Measurements from ENCODE around the gene SFN.
A peak's percentile ranks its signal among the peaks of the same experiment; 100 is the strongest.

SFN gene

GRCh38 chr1:26854906-26855305 is 8.0 kb upstream of the SFN start:
- H3K4me1 ChIP-seq (ENCODE audit: control insufficient read depth in 1 of 2, insufficient read depth in 2 of 2, low read length in 2 of 2) = peaks cover 11 to 14% of the 10 kb centered on the region in 2 donors
- H3K9me3 ChIP-seq (ENCODE audit: control insufficient read depth in 1 of 2, low read length in 2 of 2) = no peaks in the 10 kb centered on the region
- no peak overlapping the region for H3K27ac ChIP-seq (ENCODE audit: low read depth, low read length)
- H3K4me3 ChIP-seq (ENCODE audit: low read depth in 1 of 2, low read length in 2 of 2) = no peak overlapping the region
- peaks cover 24 to 61% of the 10 kb centered on the region in 2 donors for H3K36me3 ChIP-seq (ENCODE audit: control insufficient read depth in 1 of 2, insufficient read depth in 2 of 2, low read length in 2 of 2)
- H3K27me3 ChIP-seq (ENCODE audit: control insufficient read depth in 1 of 2, insufficient read depth in 2 of 2, low read length in 2 of 2) = no peaks in the 10 kb centered on the region
- no peak overlapping the region for H3K9ac ChIP-seq (ENCODE audit: low read depth in 1 of 2, low read length in 2 of 2)

GRCh38 chr1:26855636-26856035 is 7.3 kb upstream of the SFN start:
- no peaks in the 10 kb centered on the region for H3K27me3 ChIP-seq (ENCODE audit: control insufficient read depth in 1 of 2, insufficient read depth in 2 of 2, low read length in 2 of 2)
- no peaks in the 10 kb centered on the region for H3K9me3 ChIP-seq (ENCODE audit: control insufficient read depth in 1 of 2, low read length in 2 of 2)
- no peak overlapping the region for H3K27ac ChIP-seq (ENCODE audit: low read depth, low read length)
- H3K9ac ChIP-seq (ENCODE audit: low read depth in 1 of 2, low read length in 2 of 2) = no peak overlapping the region
- no peak overlapping the region for H3K4me3 ChIP-seq (ENCODE audit: low read depth in 1 of 2, low read length in 2 of 2)
- H3K4me1 ChIP-seq (ENCODE audit: control insufficient read depth in 1 of 2, insufficient read depth in 2 of 2, low read length in 2 of 2) = peaks cover 7 to 9% of the 10 kb centered on the region in 2 donors
- peaks cover 17 to 53% of the 10 kb centered on the region in 2 donors for H3K36me3 ChIP-seq (ENCODE audit: control insufficient read depth in 1 of 2, insufficient read depth in 2 of 2, low read length in 2 of 2)

DNA sequence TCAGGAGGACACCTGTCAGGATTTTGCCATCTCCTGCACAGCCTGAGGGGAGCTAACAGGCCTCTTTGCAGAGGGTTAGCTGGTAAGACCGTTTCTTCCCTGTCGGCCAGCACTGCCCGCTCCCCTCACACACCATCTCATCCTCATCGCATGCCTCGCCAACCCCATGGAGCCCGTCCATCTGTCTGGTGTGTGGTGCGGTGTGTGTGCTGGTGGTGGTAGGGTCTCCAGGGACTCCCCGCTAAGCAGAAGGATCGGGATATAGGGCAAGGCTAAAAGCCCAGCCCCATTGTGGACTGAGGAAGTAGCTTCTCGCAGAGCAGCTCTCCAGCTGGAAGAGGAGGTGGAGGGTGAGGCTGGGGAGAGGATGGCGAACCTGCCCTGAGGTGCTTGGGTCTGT is 6.8 kb upstream of the SFN start:
- Histone ChIP-seq H3K4me1 (ENCODE audit: control insufficient read depth in 1 of 2, insufficient read depth in 2 of 2, low read length in 2 of 2) (peaks cover 7 to 9% of the 10 kb centered on the region in 2 donors), H3K27me3 (ENCODE audit: control insufficient read depth in 1 of 2, insufficient read depth in 2 of 2, low read length in 2 of 2) (no peaks in the 10 kb centered on the region), H3K9ac (ENCODE audit: low read depth in 1 of 2, low read length in 2 of 2) (no peak overlapping the region), H3K27ac (ENCODE audit: low read depth, low read length) (no peak overlapping the region), H3K4me3 (ENCODE audit: low read depth in 1 of 2, low read length in 2 of 2) (no peak overlapping the region), H3K36me3 (ENCODE audit: control insufficient read depth in 1 of 2, insufficient read depth in 2 of 2, low read length in 2 of 2) (peaks cover 12 to 48% of the 10 kb centered on the region in 2 donors), H3K9me3 (ENCODE audit: control insufficient read depth in 1 of 2, low read length in 2 of 2) (no peaks in the 10 kb centered on the region)

- Histone ChIP-seq H3K27me3 (ENCODE audit: control insufficient read depth in 1 of 2, insufficient read depth in 2 of 2, low read length in 2 of 2) (no peaks in the 10 kb centered on the region), H3K9ac (ENCODE audit: low read depth in 1 of 2, low read length in 2 of 2) (no peak overlapping the region), H3K36me3 (ENCODE audit: control insufficient read depth in 1 of 2, insufficient read depth in 2 of 2, low read length in 2 of 2) (peaks cover 5 to 41% of the 10 kb centered on the region in 2 donors), H3K27ac (ENCODE audit: low read depth, low read length) (no peak overlapping the region), H3K4me1 (ENCODE audit: control insufficient read depth in 1 of 2, insufficient read depth in 2 of 2, low read length in 2 of 2) (peaks cover 7 to 10% of the 10 kb centered on the region in 2 donors), H3K9me3 (ENCODE audit: control insufficient read depth in 1 of 2, low read length in 2 of 2) (no peaks in the 10 kb centered on the region), H3K4me3 (ENCODE audit: low read depth in 1 of 2, low read length in 2 of 2) (no peak overlapping the region)
Measured at GRCh38 chr1:26856604-26857469, 6.1 kb upstream of the SFN start.

- Histone ChIP-seq H3K27ac (ENCODE audit: low read depth, low read length) (no peak overlapping the region), H3K9ac (ENCODE audit: low read depth in 1 of 2, low read length in 2 of 2) (no peak overlapping the region), H3K4me3 (ENCODE audit: low read depth in 1 of 2, low read length in 2 of 2) (no peak overlapping the region), H3K9me3 (ENCODE audit: control insufficient read depth in 1 of 2, low read length in 2 of 2) (no peaks in the 10 kb centered on the region), H3K4me1 (ENCODE audit: control insufficient read depth in 1 of 2, insufficient read depth in 2 of 2, low read length in 2 of 2) (peaks cover 14 to 17% of the 10 kb centered on the region in 2 donors), H3K36me3 (ENCODE audit: control insufficient read depth in 1 of 2, insufficient read depth in 2 of 2, low read length in 2 of 2) (peaks cover 2 to 34% of the 10 kb centered on the region in 2 donors), H3K27me3 (ENCODE audit: control insufficient read depth in 1 of 2, insufficient read depth in 2 of 2, low read length in 2 of 2) (no peaks in the 10 kb centered on the region)
Measured at GRCh38 chr1:26857473-26858060, 5.4 kb upstream of the SFN start.

- Histone ChIP-seq H3K4me1 (ENCODE audit: control insufficient read depth in 1 of 2, insufficient read depth in 2 of 2, low read length in 2 of 2) (peaks cover 15 to 19% of the 10 kb centered on the region in 2 donors), H3K27me3 (ENCODE audit: control insufficient read depth in 1 of 2, insufficient read depth in 2 of 2, low read length in 2 of 2) (no peaks in the 10 kb centered on the region), H3K27ac (ENCODE audit: low read depth, low read length) (no peak overlapping the region), H3K9ac (ENCODE audit: low read depth in 1 of 2, low read length in 2 of 2) (no peak overlapping the region), H3K9me3 (ENCODE audit: control insufficient read depth in 1 of 2, low read length in 2 of 2) (no peaks in the 10 kb centered on the region), H3K4me3 (ENCODE audit: low read depth in 1 of 2, low read length in 2 of 2) (no peak overlapping the region), H3K36me3 (ENCODE audit: control insufficient read depth in 1 of 2, insufficient read depth in 2 of 2, low read length in 2 of 2) (peaks cover 2 to 28% of the 10 kb centered on the region in 2 donors)
Measured at GRCh38 chr1:26858160-26858559, 4.8 kb upstream of the SFN start.

- peaks cover 17 to 21% of the 10 kb centered on the region in 2 donors for H3K4me1 ChIP-seq (ENCODE audit: control insufficient read depth in 1 of 2, insufficient read depth in 2 of 2, low read length in 2 of 2)
- no peak overlapping the region for H3K4me3 ChIP-seq (ENCODE audit: low read depth in 1 of 2, low read length in 2 of 2)
- H3K27ac ChIP-seq (ENCODE audit: low read depth, low read length) = no peak overlapping the region
- no peaks in the 10 kb centered on the region for H3K27me3 ChIP-seq (ENCODE audit: control insufficient read depth in 1 of 2, insufficient read depth in 2 of 2, low read length in 2 of 2)
- H3K9me3 ChIP-seq (ENCODE audit: control insufficient read depth in 1 of 2, low read length in 2 of 2) = no peaks in the 10 kb centered on the region
- H3K36me3 ChIP-seq (ENCODE audit: control insufficient read depth in 1 of 2, insufficient read depth in 2 of 2, low read length in 2 of 2) = peaks cover 0 to 19% of the 10 kb centered on the region in 2 donors
- no peak overlapping the region for H3K9ac ChIP-seq (ENCODE audit: low read depth in 1 of 2, low read length in 2 of 2)
Measured at GRCh38 chr1:26858891-26859640, 3.9 kb upstream of the SFN start.

- peaks cover 0 to 7% of the 10 kb centered on the region in 2 donors for H3K36me3 ChIP-seq (ENCODE audit: control insufficient read depth in 1 of 2, insufficient read depth in 2 of 2, low read length in 2 of 2)
- no peaks in the 10 kb centered on the region for H3K9me3 ChIP-seq (ENCODE audit: control insufficient read depth in 1 of 2, low read length in 2 of 2)
- no peak overlapping the region for H3K9ac ChIP-seq (ENCODE audit: low read depth in 1 of 2, low read length in 2 of 2)
- no peak overlapping the region for H3K4me3 ChIP-seq (ENCODE audit: low read depth in 1 of 2, low read length in 2 of 2)
- no peaks in the 10 kb centered on the region for H3K27me3 ChIP-seq (ENCODE audit: control insufficient read depth in 1 of 2, insufficient read depth in 2 of 2, low read length in 2 of 2)
- peaks cover 16% of the 10 kb centered on the region in 2 donors for H3K4me1 ChIP-seq (ENCODE audit: control insufficient read depth in 1 of 2, insufficient read depth in 2 of 2, low read length in 2 of 2)
- no peak overlapping the region for H3K27ac ChIP-seq (ENCODE audit: low read depth, low read length)
Measured at GRCh38 chr1:26861286-26861701, 1.7 kb upstream of the SFN start.

DNA sequence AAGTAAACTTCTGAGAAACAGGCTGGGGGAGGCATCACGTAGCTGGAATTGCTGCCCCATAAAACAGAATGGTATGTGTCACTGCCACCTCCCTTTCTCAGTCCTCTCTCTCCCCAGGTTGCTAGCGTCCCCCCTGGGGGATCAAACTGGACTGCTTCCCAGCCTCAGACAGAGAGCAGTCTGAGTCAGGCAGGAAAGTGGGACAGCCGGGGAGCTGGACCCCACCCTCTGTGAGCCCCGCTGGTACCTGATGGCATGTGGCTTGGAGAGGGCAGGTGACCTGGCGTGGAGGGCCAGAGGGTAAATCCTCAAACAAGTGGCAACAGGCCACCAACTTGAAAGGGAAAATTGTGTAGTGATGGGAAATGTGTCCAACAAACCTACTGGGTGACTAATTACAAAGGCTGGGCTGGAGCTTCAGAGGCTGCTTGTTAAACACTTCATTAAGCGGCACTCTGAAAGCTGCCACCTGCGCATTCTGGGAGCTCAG is 1.0 kb upstream of the SFN start:
- no peaks in the 10 kb centered on the region for H3K27me3 ChIP-seq (ENCODE audit: control insufficient read depth in 1 of 2, insufficient read depth in 2 of 2, low read length in 2 of 2)
- H3K9ac ChIP-seq (ENCODE audit: low read depth in 1 of 2, low read length in 2 of 2) = peak overlapping the region; percentile 26 to 74
- no peak overlapping the region for H3K27ac ChIP-seq (ENCODE audit: low read depth, low read length)
- H3K9me3 ChIP-seq (ENCODE audit: control insufficient read depth in 1 of 2, low read length in 2 of 2) = no peaks in the 10 kb centered on the region
- peaks cover 0 to 6% of the 10 kb centered on the region in 2 donors for H3K36me3 ChIP-seq (ENCODE audit: control insufficient read depth in 1 of 2, insufficient read depth in 2 of 2, low read length in 2 of 2)
- H3K4me1 ChIP-seq (ENCODE audit: control insufficient read depth in 1 of 2, insufficient read depth in 2 of 2, low read length in 2 of 2) = peaks cover 16% of the 10 kb centered on the region in 2 donors
- no peak overlapping the region for H3K4me3 ChIP-seq (ENCODE audit: low read depth in 1 of 2, low read length in 2 of 2)

DNA sequence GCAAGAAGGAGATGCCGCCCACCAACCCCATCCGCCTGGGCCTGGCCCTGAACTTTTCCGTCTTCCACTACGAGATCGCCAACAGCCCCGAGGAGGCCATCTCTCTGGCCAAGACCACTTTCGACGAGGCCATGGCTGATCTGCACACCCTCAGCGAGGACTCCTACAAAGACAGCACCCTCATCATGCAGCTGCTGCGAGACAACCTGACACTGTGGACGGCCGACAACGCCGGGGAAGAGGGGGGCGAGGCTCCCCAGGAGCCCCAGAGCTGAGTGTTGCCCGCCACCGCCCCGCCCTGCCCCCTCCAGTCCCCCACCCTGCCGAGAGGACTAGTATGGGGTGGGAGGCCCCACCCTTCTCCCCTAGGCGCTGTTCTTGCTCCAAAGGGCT is 732 bp downstream of the SFN start:
- peaks cover 16% of the 10 kb centered on the region in 2 donors for H3K4me1 ChIP-seq (ENCODE audit: control insufficient read depth in 1 of 2, insufficient read depth in 2 of 2, low read length in 2 of 2)
- H3K9me3 ChIP-seq (ENCODE audit: control insufficient read depth in 1 of 2, low read length in 2 of 2) = no peaks in the 10 kb centered on the region
- peak overlapping the region; percentile 83 for H3K27ac ChIP-seq (ENCODE audit: low read depth, low read length)
- H3K4me3 ChIP-seq (ENCODE audit: low read depth in 1 of 2, low read length in 2 of 2) = peak overlapping the region; percentile 77 to 93
- peak overlapping the region; percentile 96 to 100 for H3K9ac ChIP-seq (ENCODE audit: low read depth in 1 of 2, low read length in 2 of 2)
- no peaks in the 10 kb centered on the region for H3K27me3 ChIP-seq (ENCODE audit: control insufficient read depth in 1 of 2, insufficient read depth in 2 of 2, low read length in 2 of 2)
- no peaks in the 10 kb centered on the region for H3K36me3 ChIP-seq (ENCODE audit: control insufficient read depth in 1 of 2, insufficient read depth in 2 of 2, low read length in 2 of 2)

All from duodenal mucosa (tissue), 2 donors.